ENCODE measurements around the gene WTAP.
"Not testable (repeated sequence)": the region's sequence is repeated elsewhere in the genome, so short reads cannot be mapped to it uniquely, and the experiment has no call there.

- TF ChIP-seq CTCF (IDR thresholded peaks at IDR 0.05; ENCODE audit: low read length); EZH2phosphoT487 (IDR thresholded peaks at IDR 0.05; ENCODE audit: low read length); EZH2 (optimal IDR thresholded peaks at IDR 0.05; ENCODE audit: low read depth, low read length): not testable (repeated sequence)
Measured at GRCh38 chr6:159721981-159722380, 5.3 kb upstream of the WTAP start.
